ENCODE data around the gene PLAU. TPM values are rescaled to one million over a fixed set of nuclear protein-coding genes. Genes with fewer than 3 reads are reported as not detected.

Gene PLAU
- total and polyA plus RNA-seq, 9 of the 15 experiments (the other 6 are each of a cell fraction or from before 2014, with no cell fraction given), result 2.1 to 16.9 (median 3.3) TPM

DNA sequence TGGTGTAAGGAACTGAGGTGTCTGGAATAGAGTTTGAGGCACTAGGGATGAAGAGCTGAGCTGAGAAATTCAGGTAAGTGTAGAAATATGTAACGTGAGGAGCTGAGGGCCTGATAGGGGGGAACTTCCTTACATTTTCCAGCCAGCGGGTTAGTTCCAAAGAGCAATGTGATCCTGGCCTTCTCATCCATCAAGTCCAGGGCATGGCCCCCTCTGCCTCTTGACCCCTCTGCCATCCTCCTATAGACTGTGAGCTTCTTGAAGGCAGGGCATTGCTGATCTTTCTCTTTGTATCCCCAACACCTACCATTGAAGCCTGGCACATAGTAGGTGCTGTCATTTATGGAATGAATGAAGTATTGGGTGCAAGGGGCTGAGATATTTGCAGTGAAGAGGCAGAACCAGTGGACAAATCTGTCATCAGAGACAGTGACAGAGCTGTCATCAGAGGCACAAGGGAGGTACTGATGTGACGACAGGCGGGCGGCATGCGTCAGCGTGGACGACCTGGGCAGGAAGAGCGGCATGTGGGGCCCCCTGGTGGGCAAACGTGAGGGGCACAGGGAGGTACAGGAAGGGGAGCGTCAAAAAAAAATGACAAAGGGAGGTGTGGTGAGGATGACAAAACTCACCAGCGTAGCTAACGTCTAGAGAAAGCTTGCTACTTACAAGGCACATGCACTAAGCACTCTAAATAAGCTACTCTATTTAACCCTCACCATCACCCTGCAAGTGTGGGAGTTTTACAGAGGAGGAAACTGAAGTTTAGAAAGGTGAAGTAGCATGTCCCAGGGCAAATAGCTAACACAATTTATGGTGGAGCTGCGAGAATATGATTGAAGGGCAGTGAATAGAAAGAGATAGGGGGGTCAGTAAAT, 31.4 kb upstream of the PLAU start (continued):
- TF ChIP-seq, protein P1, sequence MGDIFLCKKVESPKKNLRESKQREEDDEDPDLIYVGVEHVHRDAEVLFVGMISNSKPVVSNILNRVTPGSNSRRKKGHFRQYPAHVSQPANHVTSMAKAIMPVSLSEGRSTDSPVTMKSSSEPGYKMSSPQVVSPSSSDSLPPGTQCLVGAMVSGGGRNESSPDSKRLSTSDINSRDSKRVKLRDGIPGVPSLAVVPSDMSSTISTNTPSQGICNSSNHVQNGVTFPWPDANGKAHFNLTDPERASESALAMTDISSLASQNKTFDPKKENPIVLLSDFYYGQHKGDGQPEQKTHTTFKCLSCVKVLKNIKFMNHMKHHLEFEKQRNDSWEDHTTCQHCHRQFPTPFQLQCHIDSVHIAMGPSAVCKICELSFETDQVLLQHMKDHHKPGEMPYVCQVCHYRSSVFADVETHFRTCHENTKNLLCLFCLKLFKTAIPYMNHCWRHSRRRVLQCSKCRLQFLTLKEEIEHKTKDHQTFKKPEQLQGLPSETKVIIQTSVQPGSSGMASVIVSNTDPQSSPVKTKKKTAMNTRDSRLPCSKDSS (IDR thresholded peaks at IDR 0.05; ENCODE audit: low read depth, partially characterized antibody), result no peak
- TF ChIP-seq ELF4 (CRISPR knock-in tag; IDR thresholded peaks at IDR 0.05) (peak; percentile 79; the same call in 1 of the 2 replicates), PHF21A (IDR thresholded peaks at IDR 0.05; ENCODE audit: borderline replicate concordance, low read depth) (no peak), ZNF143 (CRISPR knock-in tag; IDR thresholded peaks at IDR 0.05) (no peak), ESRRB (CRISPR knock-in tag; IDR thresholded peaks at IDR 0.05; ENCODE audit: borderline replicate concordance) (no peak), KDM4B (IDR thresholded peaks at IDR 0.05; ENCODE audit: borderline replicate concordance in 2 of 2, low read depth in 1 of 2) (no peak), BRD9 (IDR thresholded peaks at IDR 0.05; ENCODE audit: low read depth, partially characterized antibody) (no peak), KHSRP (IDR thresholded peaks at IDR 0.05) (peak; percentile 85), ZNF239 (CRISPR knock-in tag; IDR thresholded peaks at IDR 0.05) (no peak), ZNF212 (CRISPR knock-in tag; IDR thresholded peaks at IDR 0.05) (no peak), ZNF780A (CRISPR knock-in tag; IDR thresholded peaks at IDR 0.05) (no peak), RBM22 (IDR thresholded peaks at IDR 0.05; ENCODE audit: low read depth, low read length, poor library complexity, severe bottlenecking) (no peak), JUN (IDR thresholded peaks at IDR 0.05; ENCODE audit: borderline replicate concordance, low read depth, low read length) (peak; percentile 92), JUN (CRISPR knock-in tag; IDR thresholded peaks at IDR 0.05; ENCODE audit: borderline replicate concordance) (no peak; the same call in 1 of the 2 replicates), NCOR1 (IDR thresholded peaks at IDR 0.05) (no peak; the same call in 1 of the 2 replicates), ZNF12 (CRISPR knock-in tag; IDR thresholded peaks at IDR 0.05) (no peak), TAF1 (IDR thresholded peaks at IDR 0.05; ENCODE audit: control insufficient read depth, extremely low read depth, insufficient read depth, low read length, severe bottlenecking) (no peak), EP300 (IDR thresholded peaks at IDR 0.05; ENCODE audit: low read length) (peak; percentile 79), ZNF668 (CRISPR knock-in tag; IDR thresholded peaks at IDR 0.05) (no peak)
- TF ChIP-seq, protein P2, sequence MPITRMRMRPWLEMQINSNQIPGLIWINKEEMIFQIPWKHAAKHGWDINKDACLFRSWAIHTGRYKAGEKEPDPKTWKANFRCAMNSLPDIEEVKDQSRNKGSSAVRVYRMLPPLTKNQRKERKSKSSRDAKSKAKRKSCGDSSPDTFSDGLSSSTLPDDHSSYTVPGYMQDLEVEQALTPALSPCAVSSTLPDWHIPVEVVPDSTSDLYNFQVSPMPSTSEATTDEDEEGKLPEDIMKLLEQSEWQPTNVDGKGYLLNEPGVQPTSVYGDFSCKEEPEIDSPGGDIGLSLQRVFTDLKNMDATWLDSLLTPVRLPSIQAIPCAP (CRISPR knock-in tag; IDR thresholded peaks at IDR 0.05; ENCODE audit: borderline replicate concordance), result no peak
- TF ChIP-seq, protein P3, sequence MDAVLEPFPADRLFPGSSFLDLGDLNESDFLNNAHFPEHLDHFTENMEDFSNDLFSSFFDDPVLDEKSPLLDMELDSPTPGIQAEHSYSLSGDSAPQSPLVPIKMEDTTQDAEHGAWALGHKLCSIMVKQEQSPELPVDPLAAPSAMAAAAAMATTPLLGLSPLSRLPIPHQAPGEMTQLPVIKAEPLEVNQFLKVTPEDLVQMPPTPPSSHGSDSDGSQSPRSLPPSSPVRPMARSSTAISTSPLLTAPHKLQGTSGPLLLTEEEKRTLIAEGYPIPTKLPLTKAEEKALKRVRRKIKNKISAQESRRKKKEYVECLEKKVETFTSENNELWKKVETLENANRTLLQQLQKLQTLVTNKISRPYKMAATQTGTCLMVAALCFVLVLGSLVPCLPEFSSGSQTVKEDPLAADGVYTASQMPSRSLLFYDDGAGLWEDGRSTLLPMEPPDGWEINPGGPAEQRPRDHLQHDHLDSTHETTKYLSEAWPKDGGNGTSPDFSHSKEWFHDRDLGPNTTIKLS (IDR thresholded peaks at IDR 0.05; ENCODE audit: borderline replicate concordance, low read depth), result 0 out of 2 replicates have a peak, but pooled peaks have one; percentile 46
- TF ChIP-seq, protein P4, sequence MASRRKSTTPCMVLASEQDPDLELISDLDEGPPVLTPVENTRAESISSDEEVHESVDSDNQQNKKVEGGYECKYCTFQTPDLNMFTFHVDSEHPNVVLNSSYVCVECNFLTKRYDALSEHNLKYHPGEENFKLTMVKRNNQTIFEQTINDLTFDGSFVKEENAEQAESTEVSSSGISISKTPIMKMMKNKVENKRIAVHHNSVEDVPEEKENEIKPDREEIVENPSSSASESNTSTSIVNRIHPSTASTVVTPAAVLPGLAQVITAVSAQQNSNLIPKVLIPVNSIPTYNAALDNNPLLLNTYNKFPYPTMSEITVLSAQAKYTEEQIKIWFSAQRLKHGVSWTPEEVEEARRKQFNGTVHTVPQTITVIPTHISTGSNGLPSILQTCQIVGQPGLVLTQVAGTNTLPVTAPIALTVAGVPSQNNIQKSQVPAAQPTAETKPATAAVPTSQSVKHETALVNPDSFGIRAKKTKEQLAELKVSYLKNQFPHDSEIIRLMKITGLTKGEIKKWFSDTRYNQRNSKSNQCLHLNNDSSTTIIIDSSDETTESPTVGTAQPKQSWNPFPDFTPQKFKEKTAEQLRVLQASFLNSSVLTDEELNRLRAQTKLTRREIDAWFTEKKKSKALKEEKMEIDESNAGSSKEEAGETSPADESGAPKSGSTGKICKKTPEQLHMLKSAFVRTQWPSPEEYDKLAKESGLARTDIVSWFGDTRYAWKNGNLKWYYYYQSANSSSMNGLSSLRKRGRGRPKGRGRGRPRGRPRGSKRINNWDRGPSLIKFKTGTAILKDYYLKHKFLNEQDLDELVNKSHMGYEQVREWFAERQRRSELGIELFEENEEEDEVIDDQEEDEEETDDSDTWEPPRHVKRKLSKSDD (conservative IDR thresholded peaks at IDR 0.05; ENCODE audit: low read length), result no peak

Data from K562 (cell line).